ENCODE data around the gene CREB5.
"Not testable (repeated sequence)": the region's sequence is repeated elsewhere in the genome, so short reads cannot be mapped to it uniquely, and the experiment has no call there.

Gene CREB5, protein sequence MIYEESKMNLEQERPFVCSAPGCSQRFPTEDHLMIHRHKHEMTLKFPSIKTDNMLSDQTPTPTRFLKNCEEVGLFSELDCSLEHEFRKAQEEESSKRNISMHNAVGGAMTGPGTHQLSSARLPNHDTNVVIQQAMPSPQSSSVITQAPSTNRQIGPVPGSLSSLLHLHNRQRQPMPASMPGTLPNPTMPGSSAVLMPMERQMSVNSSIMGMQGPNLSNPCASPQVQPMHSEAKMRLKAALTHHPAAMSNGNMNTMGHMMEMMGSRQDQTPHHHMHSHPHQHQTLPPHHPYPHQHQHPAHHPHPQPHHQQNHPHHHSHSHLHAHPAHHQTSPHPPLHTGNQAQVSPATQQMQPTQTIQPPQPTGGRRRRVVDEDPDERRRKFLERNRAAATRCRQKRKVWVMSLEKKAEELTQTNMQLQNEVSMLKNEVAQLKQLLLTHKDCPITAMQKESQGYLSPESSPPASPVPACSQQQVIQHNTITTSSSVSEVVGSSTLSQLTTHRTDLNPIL

GRCh38 chr7:28411876-28412662 lies at the start of gene CREB5:
TSS of gene CREB5 (plus strand) at chr7:28412518. CDS start at chr7:28412915, 397 bp downstream.
- no peak for DNase-seq

DNA sequence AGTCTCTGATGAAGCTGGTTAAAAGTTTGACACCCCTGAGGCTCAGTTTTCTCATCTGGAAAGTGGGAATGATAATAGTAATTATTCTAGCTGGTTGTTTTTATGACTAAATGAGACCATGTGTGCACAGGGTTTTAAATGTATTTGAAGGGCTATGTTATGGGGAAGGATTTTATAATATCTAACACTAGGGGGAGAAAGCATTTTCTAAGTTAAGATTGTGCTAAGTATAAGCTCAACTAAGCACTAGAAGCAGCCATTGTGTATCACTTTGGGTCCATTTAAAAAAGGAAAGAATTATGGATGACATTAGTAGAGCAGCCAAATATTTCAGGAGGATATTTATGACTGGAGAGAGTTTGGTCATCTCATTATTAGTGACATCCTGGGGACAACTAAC lies 49.5 kb upstream of the CREB5 start:
- DNase-seq: no peak

DNA sequence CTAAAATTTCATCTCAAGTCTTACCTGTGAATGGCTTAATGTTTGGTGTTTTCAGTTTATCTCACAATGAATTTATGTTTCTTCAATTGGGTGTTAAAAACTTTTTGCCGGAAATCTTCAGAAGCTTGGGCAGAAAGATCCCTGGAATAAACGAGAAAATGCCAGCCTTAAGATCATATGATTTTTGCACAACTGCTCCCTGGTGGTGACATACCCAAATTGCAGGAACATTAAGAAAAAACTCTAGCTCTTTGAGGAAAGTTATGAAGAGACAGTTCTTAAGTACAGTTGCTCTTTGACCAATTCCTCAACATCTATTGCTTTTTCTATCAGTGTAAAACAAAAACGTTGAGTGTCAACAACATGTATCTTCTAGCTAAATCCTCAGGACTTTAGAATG lies 48.2 kb upstream of the CREB5 start:
- no peak for DNase-seq

- no peak for DNase-seq
Measured at GRCh38 chr7:28369523-28369922, 42.8 kb upstream of the CREB5 start.

DNA sequence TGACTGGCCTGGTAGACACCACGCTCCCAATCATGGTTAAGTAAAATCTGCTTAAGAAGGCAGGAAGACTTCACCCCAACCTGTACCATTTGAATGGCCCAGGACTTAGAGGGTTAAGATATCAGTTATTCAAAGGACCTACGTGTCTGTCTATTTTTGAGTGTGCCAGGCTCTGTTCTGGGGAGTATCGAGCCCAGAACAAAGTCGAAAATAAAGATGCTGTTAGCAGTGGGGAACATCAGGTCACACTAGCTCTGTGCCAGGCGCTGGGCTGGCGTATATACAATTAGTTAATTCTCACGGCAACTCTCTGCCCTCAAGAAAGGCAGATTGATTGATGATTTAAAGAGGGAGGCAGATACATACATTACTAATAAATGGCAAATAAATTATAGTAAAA lies 40.5 kb upstream of the CREB5 start:
- no peak for DNase-seq

DNA sequence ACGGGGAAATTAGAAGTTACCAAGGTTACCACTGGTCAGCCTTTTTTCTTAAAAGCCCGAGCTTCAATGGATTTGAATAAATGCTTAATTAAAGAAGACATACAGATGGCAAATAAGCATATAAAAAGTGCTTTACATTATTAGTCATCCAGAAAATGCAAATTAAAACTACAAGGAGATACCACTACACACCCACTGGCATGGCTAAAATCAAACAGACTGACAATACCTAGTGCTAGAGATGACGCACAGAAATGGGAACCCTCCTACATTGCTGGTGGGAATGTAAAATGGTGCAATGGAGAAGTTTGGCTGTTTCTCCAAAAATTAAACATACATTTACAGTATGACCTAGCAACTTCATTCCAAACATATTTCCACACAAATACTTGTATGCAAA lies 38.3 kb upstream of the CREB5 start:
- no peak for DNase-seq

GRCh38 chr7:28375729-28376128 lies 36.6 kb upstream of the CREB5 start:
- no peak for DNase-seq

DNA sequence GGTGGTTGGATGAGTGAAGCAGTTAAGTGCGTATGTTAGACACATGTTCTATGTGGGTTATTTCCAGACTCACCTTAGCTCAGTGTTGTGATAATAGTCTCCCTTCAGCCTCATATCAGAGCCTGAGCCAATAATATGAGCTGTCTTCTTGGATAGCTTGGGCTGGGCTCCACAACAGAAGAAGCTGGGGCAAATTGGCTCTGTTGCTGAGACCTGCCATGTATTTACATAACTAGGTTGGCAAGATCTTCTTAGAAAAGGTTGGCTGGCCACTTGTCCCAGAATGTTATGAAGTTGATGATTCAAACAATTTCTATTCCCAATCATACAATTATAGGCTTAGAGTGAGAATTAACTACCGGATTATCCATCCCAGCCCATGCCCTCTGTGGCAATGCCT lies 35.7 kb upstream of the CREB5 start:
- no peak for DNase-seq

DNA sequence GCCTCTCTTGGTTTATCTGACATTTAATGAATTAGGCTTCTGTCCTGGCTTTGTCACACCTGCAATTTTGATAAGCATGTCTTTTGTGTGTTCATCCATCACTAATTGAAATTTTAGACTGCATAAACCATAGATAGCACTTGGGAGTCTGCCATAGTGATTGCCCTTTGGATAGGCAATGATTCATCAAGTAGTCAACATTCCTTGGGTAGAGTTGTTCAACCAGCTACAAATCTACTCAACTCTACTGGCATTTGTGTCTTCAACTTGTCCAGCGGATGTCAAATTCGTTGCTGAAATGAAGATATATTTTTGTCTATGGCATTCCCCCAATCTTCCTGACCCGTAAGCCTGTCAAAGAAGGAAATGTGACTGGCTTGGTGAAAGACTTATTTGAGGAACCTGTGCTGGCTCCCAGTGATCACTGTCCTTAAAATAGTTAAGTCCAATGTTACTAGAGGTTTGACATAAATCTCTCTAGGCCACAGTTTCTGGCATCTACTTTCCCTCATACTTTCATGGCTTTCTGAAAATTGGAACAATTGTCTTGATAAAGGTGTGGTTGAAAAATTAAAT lies 33.7 kb upstream of the CREB5 start:
- DNase-seq: no peak

- no peak for DNase-seq
Measured at GRCh38 chr7:28381466-28381865, 30.9 kb upstream of the CREB5 start.

GRCh38 chr7:28382144-28382543 lies 30.2 kb upstream of the CREB5 start:
- no peak for DNase-seq

- DNase-seq: no peak
Measured at GRCh38 chr7:28383975-28384374, 28.3 kb upstream of the CREB5 start.

GRCh38 chr7:28389504-28390395 lies 22.6 kb upstream of the CREB5 start:
- DNase-seq: no peak

GRCh38 chr7:28390426-28390825 lies 21.9 kb upstream of the CREB5 start:
- no peak for DNase-seq

DNA sequence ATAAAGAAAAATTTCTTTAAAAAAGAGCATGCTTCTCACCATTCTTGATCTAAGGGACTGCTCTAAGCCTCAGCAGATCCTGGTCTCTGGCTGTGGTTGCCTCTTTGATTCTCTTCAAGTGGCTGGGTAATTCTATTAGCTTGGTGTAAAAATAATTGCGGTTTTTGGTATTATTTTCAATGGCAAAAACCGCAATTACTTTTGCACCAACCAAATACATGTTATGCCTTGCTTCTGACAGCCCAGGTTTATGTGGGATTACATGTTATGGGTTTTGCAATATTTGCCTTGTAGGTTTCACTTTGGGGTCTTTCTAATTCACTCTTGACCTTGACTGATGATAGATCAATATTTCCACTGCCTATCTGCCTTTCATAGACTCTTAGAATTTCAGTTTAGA lies 20.0 kb upstream of the CREB5 start:
- DNase-seq: no peak

- no peak for DNase-seq
Measured at GRCh38 chr7:28395404-28395803, 16.9 kb upstream of the CREB5 start.

DNA sequence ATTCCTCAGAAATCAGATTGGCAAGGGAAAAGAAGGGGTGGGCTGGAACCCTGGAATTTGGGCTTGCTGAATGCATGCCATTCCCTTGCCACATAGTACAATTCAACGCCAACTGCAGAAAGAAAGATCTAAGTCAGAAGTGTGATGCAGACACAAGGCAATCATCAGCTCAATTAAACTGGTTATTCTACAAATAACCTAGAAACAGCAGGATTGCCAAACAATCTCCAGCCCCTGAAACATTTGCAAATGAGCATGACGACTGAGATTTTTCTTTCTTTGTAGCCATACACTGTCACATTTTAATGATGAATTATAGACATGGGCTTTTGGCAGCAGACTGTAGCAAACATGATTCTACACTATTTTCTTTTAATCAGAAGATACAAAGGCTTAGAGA lies 16.5 kb upstream of the CREB5 start:
- DNase-seq: no peak

DNA sequence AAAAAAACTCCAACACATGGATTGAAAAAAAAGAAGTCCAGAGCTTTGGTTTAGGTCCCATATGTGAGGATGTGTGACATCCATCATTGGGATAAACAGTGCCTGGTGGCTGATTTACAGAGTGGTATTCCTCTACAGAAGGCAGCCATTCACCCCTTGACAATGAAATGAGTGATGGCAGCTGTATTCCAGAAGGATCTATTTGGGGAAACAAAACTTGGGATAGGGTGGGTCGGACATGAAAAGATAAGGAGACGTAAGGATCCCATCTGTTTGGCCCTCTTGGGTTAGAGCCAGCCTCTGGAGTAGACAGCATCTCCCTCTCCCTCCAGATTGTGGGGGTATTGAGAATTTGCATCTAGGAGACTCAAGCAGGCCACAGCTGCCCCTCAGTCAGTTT lies 15.2 kb upstream of the CREB5 start:
- no peak for DNase-seq

DNA sequence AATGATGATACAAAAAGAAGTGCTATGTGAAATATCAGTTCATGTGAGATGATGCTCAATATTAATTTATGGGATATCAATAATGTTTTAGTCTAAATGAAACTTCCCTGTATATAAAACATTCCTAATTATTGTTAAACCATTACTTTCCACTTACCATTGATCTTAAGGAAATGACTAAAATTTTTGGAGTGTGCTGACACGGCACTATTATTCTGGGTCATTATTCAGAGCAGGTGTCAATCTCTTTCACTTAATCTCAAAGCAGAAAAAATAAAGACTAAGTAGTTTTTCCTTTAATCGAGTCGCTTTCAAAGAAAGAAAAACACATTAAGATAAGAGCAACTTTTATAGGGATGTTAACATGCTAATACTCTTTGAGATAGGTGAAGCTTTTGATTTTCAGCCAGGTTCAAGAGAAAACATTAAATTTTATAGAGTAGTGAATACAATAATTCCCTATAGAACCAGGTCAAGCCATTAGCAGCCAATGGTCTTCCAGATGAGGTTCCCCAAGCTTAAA lies 11.4 kb upstream of the CREB5 start:
- no peak for DNase-seq

DNA sequence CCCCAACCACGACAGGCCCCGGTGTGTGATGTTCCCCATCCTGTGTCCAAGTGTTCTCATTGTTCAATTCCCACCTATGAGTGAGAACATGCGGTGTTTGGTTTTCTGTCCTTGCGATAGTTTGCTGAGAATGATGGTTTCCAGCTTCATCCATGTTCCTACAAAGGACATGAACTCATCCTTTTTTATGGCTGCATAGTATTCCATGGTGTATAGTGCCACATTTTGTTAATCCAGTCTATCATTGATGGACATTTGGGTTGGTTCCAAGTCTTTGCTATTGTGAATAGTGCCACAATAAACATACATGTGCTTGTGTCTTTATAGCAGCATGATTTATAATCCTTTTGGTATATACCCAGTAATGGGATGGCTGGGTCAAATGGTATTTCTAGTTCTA lies 10.8 kb upstream of the CREB5 start:
- not testable (repeated sequence) for DNase-seq

- DNase-seq: no peak
Measured at GRCh38 chr7:28405662-28406061, 6.7 kb upstream of the CREB5 start.

DNA sequence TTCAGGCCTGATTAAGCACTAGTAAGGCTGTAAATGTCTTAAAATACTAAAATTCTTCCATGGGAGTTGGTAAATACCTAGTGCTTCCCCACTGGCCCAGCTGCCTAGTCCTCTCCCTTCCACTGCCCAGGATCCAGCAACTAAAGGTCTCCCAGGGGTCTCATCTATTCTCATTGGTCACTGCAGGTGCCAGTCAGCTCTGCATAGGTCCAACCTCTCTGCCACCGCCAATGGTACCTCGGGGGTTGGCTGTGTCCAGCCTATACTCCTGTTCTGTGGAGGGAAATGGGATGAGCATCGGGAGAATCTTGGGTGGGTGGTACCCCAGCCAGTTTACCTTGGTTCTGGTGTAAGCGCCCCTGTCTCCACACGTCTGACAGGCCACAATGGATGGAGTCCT lies 6.1 kb upstream of the CREB5 start:
- no peak for DNase-seq

- DNase-seq: no peak
Measured at GRCh38 chr7:28407651-28408050, 4.7 kb upstream of the CREB5 start.

All from GDM1 (cell line).